ENCODE results near the gene CYP21A2. TPM values are rescaled to one million over a fixed set of nuclear protein-coding genes. Genes with fewer than 3 reads are reported as not detected.
A peak's percentile ranks its signal among the peaks of the same experiment; 100 is the strongest.
"Not testable (repeated sequence)": the region's sequence is repeated elsewhere in the genome, so short reads cannot be mapped to it uniquely, and the experiment has no call there.

CYP21A2 gene
- total RNA-seq, 2 donors from 2014 or later = 0.35 TPM; not detected in 1

- H3K4me3 ChIP-seq (ENCODE audit: low read length); H3K9me3 Mint-ChIP-seq; H3K27ac Mint-ChIP-seq; H3K4me1 ChIP-seq (ENCODE audit: control insufficient read depth, insufficient read depth, low read length); H3K4me3 Mint-ChIP-seq; H3K27me3 Mint-ChIP-seq (ENCODE audit: insufficient read depth); H3K9ac ChIP-seq (ENCODE audit: extremely low read depth, low read length, poor library complexity, severe bottlenecking); H3K27me3 ChIP-seq (ENCODE audit: control insufficient read depth, insufficient read depth, low read length, poor library complexity, severe bottlenecking); H3K9me3 ChIP-seq (ENCODE audit: control insufficient read depth, low read length); H3K27ac ChIP-seq (ENCODE audit: low read depth, low read length); DNase-seq; H3K4me1 Mint-ChIP-seq; H3K36me3 Mint-ChIP-seq (ENCODE audit: low read depth); H3K36me3 ChIP-seq (ENCODE audit: control insufficient read depth, insufficient read depth, low read length): not testable (repeated sequence)
- no CpG with 5 or more reads among the region's 13 CpGs for WGBS, 2 experiments (ENCODE audit: insufficient coverage in 1 of 2, insufficient read length in 1 of 2)
Measured at GRCh38 chr6:32041050-32041321, 2.8 kb downstream of the CYP21A2 start.

- H3K27me3 ChIP-seq (ENCODE audit: control insufficient read depth, insufficient read depth, low read length, poor library complexity, severe bottlenecking); H3K27me3 Mint-ChIP-seq (ENCODE audit: insufficient read depth); H3K9me3 ChIP-seq (ENCODE audit: control insufficient read depth, low read length); H3K36me3 Mint-ChIP-seq (ENCODE audit: low read depth); H3K4me3 Mint-ChIP-seq; H3K27ac ChIP-seq (ENCODE audit: low read depth, low read length); H3K36me3 ChIP-seq (ENCODE audit: control insufficient read depth, insufficient read depth, low read length); H3K9ac ChIP-seq (ENCODE audit: extremely low read depth, low read length, poor library complexity, severe bottlenecking); H3K4me3 ChIP-seq (ENCODE audit: low read length); H3K4me1 ChIP-seq (ENCODE audit: control insufficient read depth, insufficient read depth, low read length); H3K9me3 Mint-ChIP-seq; H3K4me1 Mint-ChIP-seq; DNase-seq: not testable (repeated sequence)
- H3K27ac Mint-ChIP-seq = peak overlapping the region; percentile 52
- 94% methylated on average over 4 of the region's 10 CpGs; no CpG with 5 or more reads in 1 of the 2 experiments for WGBS, 2 experiments (ENCODE audit: insufficient coverage in 1 of 2, insufficient read length in 1 of 2)
Measured at GRCh38 chr6:32041385-32041784, 3.2 kb downstream of the CYP21A2 start.

GRCh38 chr6:32042276-32042675 lies 4.1 kb downstream of the CYP21A2 start:
- not testable (repeated sequence) for H3K27me3 ChIP-seq (ENCODE audit: control insufficient read depth, insufficient read depth, low read length, poor library complexity, severe bottlenecking); DNase-seq; H3K27ac Mint-ChIP-seq; H3K4me3 Mint-ChIP-seq; H3K9me3 Mint-ChIP-seq; H3K9me3 ChIP-seq (ENCODE audit: control insufficient read depth, low read length); H3K27ac ChIP-seq (ENCODE audit: low read depth, low read length); H3K4me1 Mint-ChIP-seq; H3K36me3 Mint-ChIP-seq (ENCODE audit: low read depth); H3K4me3 ChIP-seq (ENCODE audit: low read length); H3K36me3 ChIP-seq (ENCODE audit: control insufficient read depth, insufficient read depth, low read length); H3K9ac ChIP-seq (ENCODE audit: extremely low read depth, low read length, poor library complexity, severe bottlenecking); H3K4me1 ChIP-seq (ENCODE audit: control insufficient read depth, insufficient read depth, low read length); H3K27me3 Mint-ChIP-seq (ENCODE audit: insufficient read depth)
- WGBS, 2 experiments (ENCODE audit: insufficient coverage in 1 of 2, insufficient read length in 1 of 2) = 90% methylated on average over 10 of the region's 15 CpGs; no CpG with 5 or more reads in 1 of the 2 experiments

DNA sequence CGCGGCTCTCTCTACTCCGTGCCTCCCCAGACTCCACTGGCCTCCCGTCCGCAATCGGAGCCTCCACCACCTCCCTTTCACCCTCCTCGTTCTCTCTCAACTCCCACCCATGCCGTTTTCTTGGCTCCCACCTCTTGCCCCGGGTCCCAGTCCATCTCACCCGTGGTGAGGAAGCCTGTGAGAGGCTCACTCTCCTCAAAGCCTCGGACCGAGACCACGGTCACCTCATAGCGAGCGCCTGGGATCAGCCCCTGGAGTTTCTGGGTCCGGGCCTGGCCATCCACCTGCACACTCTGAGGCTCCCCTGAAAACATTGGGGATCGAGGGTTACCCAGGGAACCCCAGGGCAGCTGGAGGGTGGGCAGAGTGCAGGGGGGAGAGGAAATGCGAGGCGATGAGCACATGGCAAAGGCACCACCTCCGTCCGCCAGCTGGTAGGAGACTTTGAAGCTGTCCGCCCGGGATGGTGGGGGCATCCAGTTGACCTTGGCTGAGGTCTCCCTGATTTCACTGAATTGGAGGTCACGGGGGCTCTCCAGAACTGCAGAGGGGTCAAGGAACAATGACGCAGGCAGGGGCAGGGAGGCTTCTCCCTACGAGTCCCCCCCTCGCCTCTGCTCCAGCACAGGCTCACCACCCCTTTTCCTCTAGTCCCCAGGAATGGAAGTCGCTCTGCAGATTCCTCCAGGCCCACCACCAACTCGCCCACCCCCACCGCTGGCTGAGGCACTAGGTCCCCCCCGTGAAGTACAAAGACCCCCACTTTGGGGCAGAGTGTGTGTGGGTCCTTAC lies 5.6 kb downstream of the CYP21A2 start:
- not testable (repeated sequence) for DNase-seq; H3K4me3 ChIP-seq (ENCODE audit: low read length); H3K9me3 ChIP-seq (ENCODE audit: control insufficient read depth, low read length); H3K9ac ChIP-seq (ENCODE audit: extremely low read depth, low read length, poor library complexity, severe bottlenecking); H3K27ac Mint-ChIP-seq; H3K27me3 ChIP-seq (ENCODE audit: control insufficient read depth, insufficient read depth, low read length, poor library complexity, severe bottlenecking); H3K4me3 Mint-ChIP-seq; H3K36me3 Mint-ChIP-seq (ENCODE audit: low read depth); H3K4me1 ChIP-seq (ENCODE audit: control insufficient read depth, insufficient read depth, low read length); H3K27me3 Mint-ChIP-seq (ENCODE audit: insufficient read depth); H3K27ac ChIP-seq (ENCODE audit: low read depth, low read length); H3K4me1 Mint-ChIP-seq; H3K9me3 Mint-ChIP-seq; H3K36me3 ChIP-seq (ENCODE audit: control insufficient read depth, insufficient read depth, low read length)
- WGBS, 2 experiments (ENCODE audit: insufficient coverage in 1 of 2, insufficient read length in 1 of 2) = 92 to 97% methylated on average over 7 to 13 of the region's 31 CpGs

DNA sequence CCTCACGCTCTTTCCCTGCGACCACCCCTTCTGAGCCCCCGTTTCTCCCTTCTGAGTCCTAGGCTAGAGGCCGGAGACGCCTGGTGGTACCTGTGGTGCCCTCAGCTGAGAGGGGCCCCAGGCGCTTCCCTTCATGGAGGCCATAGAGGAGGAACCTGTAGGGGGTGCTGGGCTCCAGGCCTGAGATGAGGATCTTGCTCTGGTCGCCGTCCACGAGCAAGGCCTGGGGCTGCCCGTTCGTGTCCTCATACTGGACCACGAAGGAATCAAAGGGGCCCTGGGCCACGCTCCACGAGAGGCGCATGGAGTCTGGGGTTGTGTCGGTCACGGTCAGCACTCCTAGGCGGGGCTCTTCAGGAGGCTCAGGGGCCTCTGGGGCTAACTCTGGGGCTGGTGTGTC lies 6.7 kb downstream of the CYP21A2 start:
- WGBS, 2 experiments (ENCODE audit: insufficient coverage in 1 of 2, insufficient read length in 1 of 2) = 93 to 100% methylated on average over 2 to 6 of the region's 18 CpGs
- not testable (repeated sequence) for DNase-seq

More for the DNA sequence above, 6.7 kb downstream of the CYP21A2 start:
- H3K4me1 ChIP-seq (ENCODE audit: control insufficient read depth, insufficient read depth, low read length); H3K9me3 Mint-ChIP-seq; H3K9ac ChIP-seq (ENCODE audit: extremely low read depth, low read length, poor library complexity, severe bottlenecking); H3K27ac ChIP-seq (ENCODE audit: low read depth, low read length); H3K36me3 ChIP-seq (ENCODE audit: control insufficient read depth, insufficient read depth, low read length); H3K27me3 Mint-ChIP-seq (ENCODE audit: insufficient read depth); H3K27me3 ChIP-seq (ENCODE audit: control insufficient read depth, insufficient read depth, low read length, poor library complexity, severe bottlenecking); H3K9me3 ChIP-seq (ENCODE audit: control insufficient read depth, low read length); H3K4me3 Mint-ChIP-seq; H3K4me1 Mint-ChIP-seq; H3K36me3 Mint-ChIP-seq (ENCODE audit: low read depth); H3K27ac Mint-ChIP-seq; H3K4me3 ChIP-seq (ENCODE audit: low read length): not testable (repeated sequence)

Measured in endodermal cell (in vitro differentiated cells).